K562 (cell line): Measurements from ENCODE around the gene SLC4A4. TPM values are rescaled to one million over a fixed set of nuclear protein-coding genes. Genes with fewer than 3 reads are reported as not detected.

Source experiments
- ATAC-seq: fragments of 200-7000 bp; cut with Tn5 transposase; 3 replicates; pipeline ENCODE4 v1.9.1; 2020; ENCODE audit warnings: moderate library complexity
- BruUV-seq: library from RNA; stranded (reverse); fragments of 400-500 nt; replicated peaks from 2 replicates; lab custom pipeline; 2021; lab: Mats Ljungman, UMichigan
- CTCF ChIA-PET: fragments of 300-600 bp; formaldehyde crosslinking; extraction: SDS; loops from one replicate; lab custom pipeline; 2021; ENCODE audit warnings: low intra/inter-chr PET ratio; lab: Yijun Ruan, JAX
- POLR2A ChIA-PET: fragments of 300-600, 350-650 bp; sonication (Branson Sonifier 250); formaldehyde crosslinking; extraction: SDS; loops from one replicate; lab custom pipeline; 2021; ENCODE audit warnings: antibody characterized with exemption, inconsistent platforms; lab: Yijun Ruan, JAX
- DNase-seq, 4 experiments: peaks; one replicate each; pipeline versions ENCODE4 v3.0.0 to v3.0.0-alpha.2; 2011 to 2018; ENCODE audit warnings: low spot score in 3 of 4, mixed read lengths in 3 of 4; ENCODE audit errors: extremely low read depth in 1 of 4
- FAIRE-seq: peaks from 2 replicates; lab custom pipeline; 2011; peaks lifted over from hg19 to GRCh38; lab: Jason Lieb, UNC
- H2AFZ ChIP-seq: 2 replicates; pipeline ENCODE4 v1.6.0; 2011; ENCODE audit warnings: low read depth, low read length, control low read depth, inconsistent platforms
- H3K27ac ChIP-seq: fragments of 200-600 bp; 3 replicates; pipeline ENCODE4 v1.8.0; 2011; ENCODE audit warnings: low read depth, mild to moderate bottlenecking, control low read depth, inconsistent platforms, low read length, moderate library complexity, mixed read lengths; ENCODE audit errors: extremely low read depth
- H3K27me3 ChIP-seq, 2 experiments: fragments of 300-600 bp in 1 of 2; 2 replicates in 1 of 2; 3 replicates in 1 of 2; pipeline versions ENCODE4 v1.6.0 to v1.8.0; 2011; ENCODE audit warnings: inconsistent platforms in 2 of 2, low read length in 2 of 2, mild to moderate bottlenecking in 1 of 2, mixed read lengths in 1 of 2, moderate library complexity in 1 of 2; ENCODE audit not compliant: control insufficient read depth in 2 of 2, insufficient read depth in 2 of 2
- H3K36me3 ChIP-seq: fragments of 300-600 bp; 3 replicates; pipeline ENCODE4 v1.8.0; 2011; ENCODE audit warnings: mild to moderate bottlenecking, low read length, inconsistent platforms; ENCODE audit not compliant: control insufficient read depth, insufficient read depth
- H3K4me1 ChIP-seq, 2 experiments: fragments of 200-600 bp in 1 of 2; replicated peaks in 1 of 2; 2 replicates in 1 of 2; 3 replicates in 1 of 2; pipeline versions ENCODE4 v1.5.1 to v1.8.0; 2011; ENCODE audit warnings: inconsistent platforms in 2 of 2, low read length in 2 of 2, mild to moderate bottlenecking in 1 of 2, mixed read lengths in 1 of 2, moderate library complexity in 1 of 2; ENCODE audit not compliant: control insufficient read depth in 2 of 2, insufficient read depth in 2 of 2
- H3K4me2 ChIP-seq: 2 replicates; pipeline ENCODE4 v1.6.1; 2011; ENCODE audit warnings: low read length, control low read depth, inconsistent platforms, mixed read lengths; ENCODE audit not compliant: insufficient read depth
- H3K4me3 ChIP-seq: fragments of 200-600 bp; sonication (generic), shearing (Covaris generic); 2 replicates; pipeline ENCODE4 v1.5.1; 2016; ENCODE audit warnings: control low read depth, inconsistent platforms
- H3K79me2 ChIP-seq: fragments of 200-600 bp; 3 replicates; pipeline ENCODE4 v1.8.0; 2011; ENCODE audit warnings: low read length, inconsistent platforms; ENCODE audit not compliant: control insufficient read depth, insufficient read depth
- H3K9ac ChIP-seq, 2 experiments: 2 replicates each; pipeline versions ENCODE4 v1.6.0 to v1.6.1; 2011; ENCODE audit warnings: low read depth in 2 of 2, low read length in 2 of 2, control low read depth in 1 of 2, inconsistent platforms in 1 of 2, mild to moderate bottlenecking in 1 of 2, mixed read lengths in 1 of 2; ENCODE audit not compliant: insufficient read depth in 1 of 2
- H3K9me1 ChIP-seq: one replicate; pipeline ENCODE4 v1.6.0; 2011; ENCODE audit warnings: inconsistent platforms, mild to moderate bottlenecking, low read length, moderate library complexity; ENCODE audit not compliant: control insufficient read depth, insufficient read depth
- H3K9me3 ChIP-seq: replicated peaks from 2 replicates; pipeline ENCODE4 v1.5.1; 2011; ENCODE audit warnings: low read depth, low read length, inconsistent platforms; ENCODE audit not compliant: control insufficient read depth, insufficient read depth
- H4K20me1 ChIP-seq: replicated peaks from 2 replicates; pipeline ENCODE4 v1.6.1; 2011; ENCODE audit warnings: low read length, inconsistent platforms, mixed read lengths; ENCODE audit not compliant: control insufficient read depth, insufficient read depth
- ESRRA ChIP-seq: fragments of 450-650 bp; IDR thresholded peaks from 2 replicates; pipeline ENCODE4 v1.6.1; 2014; ENCODE audit warnings: low read depth, mild to moderate bottlenecking, moderate library complexity, borderline replicate concordance
- MGA ChIP-seq: fragments of 450-650 bp; IDR thresholded peaks from 2 replicates; pipeline ENCODE4 v1.6.1; 2016; ENCODE audit warnings: mild to moderate bottlenecking, moderate library complexity
- SRF ChIP-seq, 2 experiments: fragments of 250-450, 450-650 bp in 1 of 2; sonication (Bioruptor Pico) in 1 of 2; sonication (generic) in 1 of 2; formaldehyde crosslinking; IDR thresholded peaks; 2 replicates each; pipeline versions ENCODE4 v1.5.0 to v1.5.1; 2020 to 2022; ENCODE audit warnings: mild to moderate bottlenecking in 1 of 2, missing genetic modification reagents in 1 of 2
- WGBS: fragments of 100-300 bp; shearing (Covaris generic); methylation state at CpG from one replicate; pipeline ENCODE4 v1.1.6; 2016; ENCODE audit warnings: low coverage, mixed read lengths; ENCODE audit not compliant: insufficient coverage; ENCODE audit errors: missing lambda C conversion rate; 5-methylcytosine and 5-hydroxymethylcytosine counted together
- in situ Hi-C: fragments of 300-500 bp; cut with MboI; formaldehyde crosslinking; loops from 4 replicates; pipeline ENCODE4 v1.15.0; 2018; ENCODE audit warnings: inconsistent platforms, mixed read lengths
- intact Hi-C: fragments of 100-400 bp; cut with micrococcal nuclease; formaldehyde crosslinking; loops from 2 replicates; pipeline ENCODE4 v1.14.2; 2022
- polyA plus RNA-seq, 8 experiments: library from polyadenylated mRNA; depleted of rRNA in 4 of 8; stranded (reverse) in 5 of 8; unstranded in 3 of 8; fragments of >200 nt; fragmentation: Nextera tagmentation in 2 of 8; fragmentation: Illumina TruSeq in 1 of 8; extraction: Ambion mirVana in 2 of 8; extraction: Trizol in 1 of 8; gene quantifications; 2 replicates each; pipeline versions ENCODE4 v1.2.1 to v1.2.3, GENCODE V29; 2011 to 2014; ENCODE audit warnings: inconsistent platforms in 1 of 8, missing spikeins in 1 of 8
- total RNA-seq, 7 experiments: library from RNA; depleted of rRNA in 6 of 7; stranded (reverse); fragments of >200 nt in 6 of 7; fragmentation: Illumina TruSeq in 2 of 7; extraction: Trizol in 2 of 7; gene quantifications; 2 replicates each; pipeline versions ENCODE4 v1.2.1 to v1.2.3, GENCODE V29; 2011 to 2021; ENCODE audit warnings: low replicate concordance in 1 of 7

The SLC4A4 gene
- total and polyA plus RNA-seq, 9 of the 15 experiments (the other 6 are each of a cell fraction or from before 2014, with no cell fraction given) = 0.01 to 0.18 (median 0.07) TPM; not detected in 2

GRCh38 chr4:71389149-71389827 lies 50.5 kb downstream of the SLC4A4 start:
- no peaks in the 10 kb centered on the region for H3K9me1 ChIP-seq
- H3K27ac ChIP-seq = no peak overlapping the region
- ChIA-PET CTCF (no interaction called here), POLR2A (interaction anchor here (0.8 kb wide), 1 partner anchor 13 kb away, joined by 3 read pairs; no protein-coding TSS in a partner anchor)
- in situ Hi-C loops = no loop called here
- DNase-seq (no peak), FAIRE-seq (no peak), ATAC-seq (no peak)
- no peak overlapping the region for H2AFZ ChIP-seq
- BruUV-seq = no TSS peak
- no peaks in the 10 kb centered on the region for H3K36me3 ChIP-seq
- H3K4me1 ChIP-seq = no peaks in the 10 kb centered on the region
- H4K20me1 ChIP-seq = no peaks in the 10 kb centered on the region
- H3K9ac ChIP-seq = no peak overlapping the region
- no peaks in the 10 kb centered on the region for H3K9me3 ChIP-seq
- TF ChIP-seq SRF (CRISPR knock-in tag; IDR thresholded peaks at IDR 0.05) (0 out of 4 replicates have a peak, but pooled peaks of 1 of the 2 experiments have one; percentile 28), ESRRA (0 out of 2 replicates have a peak, but pooled peaks have one; percentile 17), MGA (no peak)
- H3K4me3 ChIP-seq = no peak overlapping the region
- WGBS = 0% methylated on average over 2 of the region's 2 CpGs
- H3K27me3 ChIP-seq = no peaks in the 10 kb centered on the region
- intact Hi-C loops = no loop called here
- no peaks in the 10 kb centered on the region for H3K79me2 ChIP-seq
- H3K4me2 ChIP-seq = no peak overlapping the region
